ENCODE data around the gene UCK2. TPM values are rescaled to one million over a fixed set of nuclear protein-coding genes. Genes with fewer than 3 reads are reported as not detected.
A peak's percentile ranks its signal among the peaks of the same experiment; 100 is the strongest.

UCK2 gene
- total and polyA plus RNA-seq, 7 experiments from 2014 or later, result 0.89 to 32.7 (median 1.2) TPM

GRCh38 chr1:165844933-165845332 lies 17.5 kb downstream of the UCK2 start:
- H3K9me3 ChIP-seq (ENCODE audit: control insufficient read depth in 2 of 3, low read length in 3 of 3), result no peaks in the 10 kb centered on the region
- peaks cover 15 to 53% (median 21%) of the 10 kb centered on the region in 7 donors for H3K4me1 Mint-ChIP-seq
- no peak overlapping the region for H3K27ac Mint-ChIP-seq
- no peak overlapping the region for H3K4me3 ChIP-seq (ENCODE audit: low read length)
- CTCF ChIA-PET, result interaction anchor here (0.7 kb wide), 1 partner anchor 33 kb away, joined by 3 read pairs; no protein-coding TSS in a partner anchor
- peaks cover 7 to 13% of the 10 kb centered on the region in 2 donors for H3K4me1 ChIP-seq (ENCODE audit: control insufficient read depth in 2 of 2, insufficient read depth in 2 of 2, low read length in 2 of 2)
- H3K27me3 ChIP-seq (ENCODE audit: control insufficient read depth in 2 of 2, insufficient read depth in 2 of 2, low read length in 2 of 2), result no peaks in the 10 kb centered on the region
- DNase-seq (no peak), ATAC-seq (no peak)
- intact Hi-C loops (cut with micrococcal nuclease), result no loop called here
- POLR2A ChIA-PET, result no interaction called here
- no peak overlapping the region for H3K27ac ChIP-seq (ENCODE audit: low read depth, low read length)
- peaks cover 0 to 3% (median 0%) of the 10 kb centered on the region in 5 donors for H3K36me3 Mint-ChIP-seq
- H3K27me3 Mint-ChIP-seq, result peaks cover 0 to 9% (median 0%) of the 10 kb centered on the region in 5 donors
- no peak overlapping the region for H3K4me3 Mint-ChIP-seq
- no peaks in the 10 kb centered on the region for H3K36me3 ChIP-seq (ENCODE audit: control insufficient read depth in 2 of 3, insufficient read depth in 3 of 3, low read length in 3 of 3)
- no peaks in the 10 kb centered on the region for H3K9me3 Mint-ChIP-seq

- POLR2A ChIA-PET, result no interaction called here
- CTCF ChIA-PET, result interaction anchor here (0.7 kb wide), 1 partner anchor 32 kb away, joined by 3 read pairs; no protein-coding TSS in a partner anchor
- ATAC-seq, result no peak
Observed at GRCh38 chr1:165845569-165845968, 18.2 kb downstream of the UCK2 start.

GRCh38 chr1:165845992-165846748 lies 18.8 kb downstream of the UCK2 start:
- peaks cover 11 to 17% of the 10 kb centered on the region in 2 donors for H3K4me1 ChIP-seq (ENCODE audit: control insufficient read depth in 2 of 2, insufficient read depth in 2 of 2, low read length in 2 of 2)
- ChIA-PET CTCF (no interaction called here), POLR2A (no interaction called here)
- intact Hi-C loops (cut with micrococcal nuclease), result no loop called here
- DNase-seq (no peak), ATAC-seq (no peak)
- Mint-ChIP-seq H3K9me3 (no peaks in the 10 kb centered on the region), H3K27ac (peak overlapping the region in 1 of 9 donors; percentile 49), H3K36me3 (peaks cover 0 to 3% (median 0%) of the 10 kb centered on the region in 5 donors), H3K27me3 (peaks cover 0 to 9% (median 0%) of the 10 kb centered on the region in 5 donors), H3K4me3 (no peak overlapping the region), H3K4me1 (peaks cover 19 to 57% (median 25%) of the 10 kb centered on the region in 7 donors)
- H3K36me3 ChIP-seq (ENCODE audit: control insufficient read depth in 2 of 3, insufficient read depth in 3 of 3, low read length in 3 of 3), result no peaks in the 10 kb centered on the region
- H3K27ac ChIP-seq (ENCODE audit: low read depth, low read length), result no peak overlapping the region
- no peaks in the 10 kb centered on the region for H3K27me3 ChIP-seq (ENCODE audit: control insufficient read depth in 2 of 2, insufficient read depth in 2 of 2, low read length in 2 of 2)
- H3K4me3 ChIP-seq (ENCODE audit: low read length), result no peak overlapping the region
- H3K9me3 ChIP-seq (ENCODE audit: control insufficient read depth in 2 of 3, low read length in 3 of 3), result no peaks in the 10 kb centered on the region

More at GRCh38 chr1:165845569-165845968, 18.2 kb downstream of the UCK2 start:
- Mint-ChIP-seq H3K9me3 (no peaks in the 10 kb centered on the region), H3K4me3 (no peak overlapping the region), H3K4me1 (peaks cover 15 to 53% (median 21%) of the 10 kb centered on the region in 7 donors), H3K36me3 (peaks cover 0 to 3% (median 0%) of the 10 kb centered on the region in 5 donors), H3K27ac (no peak overlapping the region), H3K27me3 (peaks cover 0 to 9% (median 0%) of the 10 kb centered on the region in 5 donors)
- DNase-seq, result no peak
- no peak overlapping the region for H3K27ac ChIP-seq (ENCODE audit: low read depth, low read length)
- intact Hi-C loops (cut with micrococcal nuclease), result no loop called here
- H3K9me3 ChIP-seq (ENCODE audit: control insufficient read depth in 2 of 3, low read length in 3 of 3), result no peaks in the 10 kb centered on the region
- H3K4me1 ChIP-seq (ENCODE audit: control insufficient read depth in 2 of 2, insufficient read depth in 2 of 2, low read length in 2 of 2), result peaks cover 7 to 13% of the 10 kb centered on the region in 2 donors
- no peak overlapping the region for H3K4me3 ChIP-seq (ENCODE audit: low read length)
- H3K36me3 ChIP-seq (ENCODE audit: control insufficient read depth in 2 of 3, insufficient read depth in 3 of 3, low read length in 3 of 3), result no peaks in the 10 kb centered on the region
- no peaks in the 10 kb centered on the region for H3K27me3 ChIP-seq (ENCODE audit: control insufficient read depth in 2 of 2, insufficient read depth in 2 of 2, low read length in 2 of 2)

GRCh38 chr1:165847486-165847885 lies 20.1 kb downstream of the UCK2 start:
- POLR2A ChIA-PET, result no interaction called here
- Histone ChIP-seq H3K4me1 (ENCODE audit: control insufficient read depth in 2 of 2, insufficient read depth in 2 of 2, low read length in 2 of 2) (peaks cover 10 to 15% of the 10 kb centered on the region in 2 donors), H3K36me3 (ENCODE audit: control insufficient read depth in 2 of 3, insufficient read depth in 3 of 3, low read length in 3 of 3) (no peaks in the 10 kb centered on the region), H3K9me3 (ENCODE audit: control insufficient read depth in 2 of 3, low read length in 3 of 3) (no peaks in the 10 kb centered on the region), H3K4me3 (ENCODE audit: low read length) (no peak overlapping the region), H3K27ac (ENCODE audit: low read depth, low read length) (no peak overlapping the region), H3K27me3 (ENCODE audit: control insufficient read depth in 2 of 2, insufficient read depth in 2 of 2, low read length in 2 of 2) (no peaks in the 10 kb centered on the region)
- Mint-ChIP-seq H3K27ac (no peak overlapping the region), H3K4me3 (no peak overlapping the region), H3K4me1 (peaks cover 21 to 57% (median 28%) of the 10 kb centered on the region in 7 donors), H3K27me3 (peaks cover 0 to 9% (median 0%) of the 10 kb centered on the region in 5 donors), H3K9me3 (no peaks in the 10 kb centered on the region), H3K36me3 (peaks cover 0 to 6% (median 0%) of the 10 kb centered on the region in 5 donors)
- no peak for ATAC-seq
- no peak for DNase-seq
- intact Hi-C loops (cut with micrococcal nuclease), result no loop called here
- CTCF ChIA-PET, result no interaction called here

GRCh38 chr1:165849353-165850133 lies 22.1 kb downstream of the UCK2 start:
- ChIA-PET CTCF (interaction anchor here (0.7 kb wide), 1 partner anchor 135 kb away, joined by 3 read pairs; no protein-coding TSS in a partner anchor), POLR2A (interaction anchor here (0.6 kb wide), 1 partner anchor 8 kb away, joined by 5 read pairs; no protein-coding TSS in a partner anchor)
- ATAC-seq (no peak), DNase-seq (no peak)
- peaks cover 0 to 11% (median 3%) of the 10 kb centered on the region in 5 donors for H3K36me3 Mint-ChIP-seq
- no peaks in the 10 kb centered on the region for H3K36me3 ChIP-seq (ENCODE audit: control insufficient read depth in 2 of 3, insufficient read depth in 3 of 3, low read length in 3 of 3)
- no peaks in the 10 kb centered on the region for H3K9me3 Mint-ChIP-seq
- peaks cover 0 to 4% (median 0%) of the 10 kb centered on the region in 5 donors for H3K27me3 Mint-ChIP-seq
- H3K27ac Mint-ChIP-seq, result no peak overlapping the region
- H3K4me3 Mint-ChIP-seq, result no peak overlapping the region
- H3K27ac ChIP-seq (ENCODE audit: low read depth, low read length), result no peak overlapping the region
- no peaks in the 10 kb centered on the region for H3K27me3 ChIP-seq (ENCODE audit: control insufficient read depth in 2 of 2, insufficient read depth in 2 of 2, low read length in 2 of 2)
- no peak overlapping the region for H3K4me3 ChIP-seq (ENCODE audit: low read length)
- H3K4me1 Mint-ChIP-seq, result peaks cover 11 to 56% (median 13%) of the 10 kb centered on the region in 7 donors
- no peaks in the 10 kb centered on the region for H3K9me3 ChIP-seq (ENCODE audit: control insufficient read depth in 2 of 3, low read length in 3 of 3)
- intact Hi-C loops (cut with micrococcal nuclease), result no loop called here
- H3K4me1 ChIP-seq (ENCODE audit: control insufficient read depth in 2 of 2, insufficient read depth in 2 of 2, low read length in 2 of 2), result peaks cover 5 to 7% of the 10 kb centered on the region in 2 donors

GRCh38 chr1:165851034-165851658 lies 23.7 kb downstream of the UCK2 start:
- Mint-ChIP-seq H3K9me3 (no peaks in the 10 kb centered on the region), H3K27ac (peak overlapping the region in 2 of 9 donors; percentile 47 to 64), H3K36me3 (peaks cover 0 to 11% (median 3%) of the 10 kb centered on the region in 5 donors), H3K4me3 (peak overlapping the region in 9 of 10 donors; percentile 1 to 71 (median 33)), H3K4me1 (peaks cover 11 to 60% (median 13%) of the 10 kb centered on the region in 7 donors), H3K27me3 (peaks cover 0 to 4% (median 0%) of the 10 kb centered on the region in 5 donors)
- no peak overlapping the region for H3K4me3 ChIP-seq (ENCODE audit: low read length)
- no peak overlapping the region for H3K27ac ChIP-seq (ENCODE audit: low read depth, low read length)
- H3K9me3 ChIP-seq (ENCODE audit: control insufficient read depth in 2 of 3, low read length in 3 of 3), result no peaks in the 10 kb centered on the region
- peaks cover 5 to 7% of the 10 kb centered on the region in 2 donors for H3K4me1 ChIP-seq (ENCODE audit: control insufficient read depth in 2 of 2, insufficient read depth in 2 of 2, low read length in 2 of 2)
- DNase-seq (no peak), ATAC-seq (peak; percentile 56)
- CTCF ChIA-PET, result no interaction called here
- POLR2A ChIA-PET, result interaction anchor here (0.6 kb wide), 1 partner anchor 12 kb away, joined by 3 read pairs; no protein-coding TSS in a partner anchor
- no peaks in the 10 kb centered on the region for H3K27me3 ChIP-seq (ENCODE audit: control insufficient read depth in 2 of 2, insufficient read depth in 2 of 2, low read length in 2 of 2)
- intact Hi-C loops (cut with micrococcal nuclease), result no loop called here
- no peaks in the 10 kb centered on the region for H3K36me3 ChIP-seq (ENCODE audit: control insufficient read depth in 2 of 3, insufficient read depth in 3 of 3, low read length in 3 of 3)

All from naive thymus-derived CD4-positive, alpha-beta T cell (primary cell).